NCI-H187 (cell line): ENCODE measurements around the gene ZNF438.
"Not testable (repeated sequence)": the region's sequence is repeated elsewhere in the genome, so short reads cannot be mapped to it uniquely, and the experiment has no call there.

ENCODE experiments used
- DNase-seq, 2 experiments: peaks; one replicate each; lab custom pipeline; 2025; lab: John Stamatoyannopoulos, UW

ZNF438 gene

DNA sequence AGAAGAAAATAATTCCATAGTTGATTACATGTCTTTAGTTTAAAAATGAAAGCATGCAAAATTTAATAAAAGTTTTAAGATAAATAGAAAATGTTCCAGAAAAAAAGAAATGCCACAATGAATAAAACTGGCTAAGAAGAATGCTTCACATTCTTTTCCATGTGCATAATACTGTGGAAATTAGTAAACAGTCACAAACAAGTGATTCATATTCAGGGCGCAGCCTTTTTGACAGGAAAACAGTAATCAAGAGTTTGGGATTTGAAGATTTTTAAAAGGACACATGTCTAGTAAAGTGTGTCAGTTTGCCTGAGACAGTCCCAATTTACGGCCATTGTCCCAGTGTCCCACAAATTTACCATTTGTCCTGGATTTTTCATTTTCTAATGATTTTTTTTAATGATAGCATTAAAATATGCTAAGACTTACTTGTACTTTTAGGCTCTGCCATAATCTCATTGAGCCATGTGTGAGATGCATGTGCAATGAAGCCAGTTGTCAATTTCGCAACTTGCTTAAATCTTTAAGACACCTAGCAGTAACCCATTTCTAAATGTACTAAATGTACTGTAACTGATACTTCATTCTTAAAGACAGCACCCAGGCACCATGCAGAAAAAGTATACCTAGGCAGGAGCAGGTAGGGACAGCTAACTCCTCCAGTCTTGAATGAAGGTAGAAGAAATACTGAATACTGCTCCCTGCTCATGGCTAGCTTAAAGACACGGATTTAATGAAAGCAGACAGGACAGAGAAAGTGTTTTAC, 46.9 kb downstream of the ZNF438 start:
- DNase-seq: no peak

- DNase-seq: not testable (repeated sequence)
These were observed 48.5 kb downstream of the ZNF438 start for GRCh38 chr10:30983209-30983608.

DNA sequence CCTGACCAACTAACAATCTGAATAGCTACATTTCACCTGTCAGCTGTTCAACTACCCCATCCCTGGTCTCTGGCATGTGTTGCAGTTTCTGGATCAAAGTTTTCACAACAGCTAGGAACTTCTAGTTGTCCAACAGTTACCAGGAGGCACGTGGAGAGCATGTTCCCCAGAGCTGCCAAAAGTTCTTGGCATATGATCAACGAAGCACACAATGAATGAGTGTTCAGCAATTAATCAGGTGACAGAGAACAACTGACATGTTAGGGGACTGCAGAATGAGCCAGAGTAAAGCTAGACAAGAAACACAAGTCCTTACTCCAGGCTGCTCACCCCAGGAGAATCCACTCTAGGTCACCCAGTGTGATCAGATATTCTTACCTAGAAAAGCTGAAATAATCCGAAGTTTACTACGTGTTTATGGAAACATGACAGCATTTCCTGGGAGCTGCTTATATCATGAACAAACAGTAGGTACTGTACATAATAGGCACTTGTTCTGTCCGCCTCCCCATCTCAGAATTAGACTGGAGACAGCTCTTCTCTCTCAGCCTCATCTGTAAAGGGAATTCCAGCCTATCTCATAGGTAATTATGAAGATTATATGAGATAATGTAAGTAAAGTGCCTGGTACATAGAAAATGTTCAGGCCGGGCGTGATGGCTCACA, 50.6 kb downstream of the ZNF438 start:
- DNase-seq: no peak

DNA sequence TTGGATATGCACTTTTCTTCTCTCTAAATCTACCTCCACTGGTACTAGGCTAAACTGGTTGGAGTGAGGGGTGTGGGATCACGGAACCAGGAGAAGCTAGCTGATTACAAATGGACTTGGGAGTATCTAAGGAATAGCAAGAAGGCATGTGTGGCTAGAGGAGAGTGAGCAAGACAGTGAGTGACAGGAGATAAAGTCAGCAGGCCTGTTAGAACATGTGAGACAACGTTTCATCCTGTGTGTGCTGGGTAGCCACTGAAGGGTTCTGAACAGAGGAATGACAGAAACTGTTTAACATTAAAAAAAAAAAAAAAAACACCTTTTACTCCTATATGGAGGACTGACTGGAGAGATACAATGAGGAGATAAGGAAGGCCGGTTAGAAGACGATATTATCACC, 51.7 kb downstream of the ZNF438 start:
- DNase-seq: no peak

DNA sequence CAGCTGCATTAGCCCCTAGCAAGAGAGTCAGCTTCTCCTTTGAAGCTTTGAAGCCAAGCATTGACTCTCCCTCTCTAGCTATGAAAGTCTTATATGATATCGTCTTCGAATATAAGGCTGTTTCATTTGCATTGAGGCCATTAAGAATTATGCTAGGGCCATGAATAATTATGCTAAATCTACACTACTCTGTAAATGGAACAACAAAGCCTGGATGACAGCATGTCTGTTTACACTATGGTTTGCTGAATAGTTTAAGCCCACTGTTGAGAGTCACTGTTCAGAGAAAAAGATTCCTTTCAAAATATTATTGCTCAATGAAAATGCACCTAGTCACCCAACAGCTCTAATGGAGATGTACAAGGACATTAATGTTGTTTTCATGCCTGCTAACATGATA, 52.8 kb downstream of the ZNF438 start:
- no peak for DNase-seq

DNA sequence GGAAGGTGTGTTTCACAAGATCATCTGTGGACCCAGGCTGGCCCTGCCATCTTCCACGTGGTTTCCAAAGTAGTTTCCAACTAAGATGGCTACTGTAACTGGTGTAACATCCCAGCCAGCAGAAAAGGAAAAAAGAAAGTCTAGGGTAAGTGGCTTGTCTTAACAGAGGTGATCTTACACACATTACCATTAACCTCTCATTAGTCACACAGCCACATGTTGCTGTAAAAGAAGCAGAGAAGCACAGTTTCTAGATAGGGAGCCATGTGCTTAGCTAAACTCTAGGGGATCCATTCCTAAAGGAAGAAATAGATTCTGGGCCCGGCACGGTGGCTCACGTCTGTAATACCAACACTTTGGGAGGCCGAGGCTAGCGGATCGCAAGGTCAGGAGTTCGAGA, 54.3 kb downstream of the ZNF438 start:
- DNase-seq: no peak

DNA sequence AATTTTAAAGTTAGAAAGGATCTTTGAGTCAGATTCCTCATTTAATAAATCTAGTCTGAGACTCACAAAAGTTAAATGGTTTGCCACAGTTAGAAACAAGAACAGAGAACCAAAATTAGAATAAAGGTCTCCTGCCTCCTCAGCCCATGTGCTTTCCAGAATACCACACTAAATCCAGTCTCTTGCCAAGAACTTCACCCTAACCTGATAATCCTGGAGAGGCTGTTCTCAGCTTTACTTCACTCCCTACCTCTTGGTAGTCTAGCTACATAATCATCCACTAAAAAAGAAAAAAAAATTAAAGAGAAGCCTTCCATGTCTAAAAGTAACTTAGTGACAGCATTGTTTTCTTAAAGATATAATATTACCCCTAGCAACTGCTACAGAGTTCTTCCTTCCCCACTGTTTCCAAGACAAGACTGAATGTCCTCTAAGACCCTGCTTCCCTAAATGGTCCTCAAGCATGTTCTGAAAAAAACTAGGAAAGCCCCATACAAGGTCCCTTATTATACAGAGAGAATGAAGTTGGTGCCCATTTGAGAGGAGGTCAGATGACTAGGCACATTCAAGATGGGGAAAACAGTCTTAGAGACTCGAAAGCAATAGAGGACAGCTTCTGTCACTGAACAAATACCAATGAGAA, 56.8 kb downstream of the ZNF438 start:
- no peak for DNase-seq

GRCh38 chr10:30974355-30974754, 57.3 kb downstream of the ZNF438 start:
- no peak for DNase-seq

- DNase-seq: no peak
These were observed 57.9 kb downstream of the ZNF438 start for GRCh38 chr10:30973737-30974136.

DNA sequence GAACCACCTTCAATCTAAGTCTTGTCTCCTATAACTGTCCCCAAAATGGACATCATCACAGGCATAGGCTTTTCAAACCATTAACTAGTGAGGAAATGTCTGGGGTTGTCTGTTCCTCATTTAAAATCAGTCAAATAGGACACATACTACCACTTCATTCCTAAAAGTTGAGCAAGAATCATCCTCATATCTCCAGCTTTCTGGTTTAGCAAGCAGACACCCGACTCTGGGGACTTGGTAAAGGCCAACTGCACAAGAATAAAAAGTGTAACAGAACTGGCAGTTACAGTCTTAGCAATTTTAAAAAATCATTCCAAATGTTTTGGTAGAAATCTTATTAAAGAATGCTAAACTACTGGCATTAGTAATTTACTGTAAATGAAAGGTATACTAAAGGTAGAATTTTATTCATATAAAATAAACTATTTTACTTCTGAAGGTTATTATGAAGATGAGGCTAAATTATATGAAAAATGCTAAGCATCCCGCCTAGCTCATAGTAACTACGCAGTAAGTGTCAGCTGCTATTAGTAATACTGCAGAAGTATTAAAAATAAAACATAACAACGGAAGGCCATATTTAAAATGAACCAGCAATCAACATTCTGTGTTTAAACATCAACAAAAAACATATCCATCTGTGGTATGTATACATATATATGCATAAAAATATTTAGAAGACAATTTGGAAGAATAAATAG, 60.8 kb downstream of the ZNF438 start:
- DNase-seq: no peak

GRCh38 chr10:30968711-30969110, 63.0 kb downstream of the ZNF438 start:
- no peak for DNase-seq

DNA sequence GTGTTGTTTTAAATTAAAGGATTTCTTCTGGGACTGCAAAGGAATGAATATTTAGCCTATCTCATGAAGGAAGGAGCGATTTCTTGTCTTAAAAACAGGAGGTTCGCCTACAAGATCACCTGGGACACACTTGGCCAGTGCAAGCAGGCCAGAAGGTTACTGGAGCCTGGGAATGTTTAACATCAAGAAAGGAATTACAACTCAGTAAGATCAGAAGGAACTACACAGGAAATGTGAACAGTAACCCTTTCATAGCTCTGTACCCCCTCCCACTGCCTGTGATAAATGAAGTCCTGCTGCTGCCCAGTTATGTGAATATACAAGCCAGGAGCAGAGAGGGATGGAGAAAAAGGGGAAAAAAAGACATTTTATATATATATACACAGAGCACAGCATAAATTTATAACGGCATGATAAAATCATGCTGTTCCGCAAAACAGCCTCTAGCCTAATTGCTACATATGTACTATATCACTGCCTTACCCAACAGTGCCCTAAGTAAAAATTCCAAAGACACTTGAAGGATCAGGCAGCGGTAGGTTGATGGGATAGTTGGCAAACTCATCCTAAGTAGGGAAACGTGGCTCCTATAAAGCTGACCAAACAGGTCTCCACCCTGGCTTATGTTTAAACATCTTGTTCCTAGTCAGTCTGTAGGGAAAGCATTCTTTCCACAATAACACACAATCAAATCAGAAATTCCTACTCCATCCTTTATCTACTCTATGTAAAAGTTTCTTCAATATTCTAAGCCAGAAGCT, 63.8 kb downstream of the ZNF438 start:
- DNase-seq: no peak

GRCh38 chr10:30963992-30964930, 67.4 kb downstream of the ZNF438 start:
- DNase-seq: no peak

DNA sequence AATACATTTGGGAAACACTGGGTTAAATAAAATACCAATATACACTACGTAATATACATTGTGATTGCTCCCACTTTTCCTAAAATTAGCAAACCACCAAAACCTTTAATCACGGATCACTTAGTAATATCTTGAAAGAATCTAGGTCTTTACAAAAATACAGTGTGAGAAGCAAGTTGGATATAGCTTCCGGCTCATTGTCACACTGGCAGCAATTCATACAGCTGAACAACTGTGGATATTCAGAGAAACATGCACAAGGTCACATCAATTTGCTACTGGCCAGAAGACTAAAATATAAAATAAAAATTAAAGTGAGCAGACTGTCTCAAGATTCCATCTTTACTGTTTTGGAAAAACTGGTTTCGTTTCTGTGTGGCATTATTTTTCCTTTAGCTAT, 69.1 kb downstream of the ZNF438 start:
- no peak for DNase-seq

- no peak for DNase-seq
These were observed 71.8 kb downstream of the ZNF438 start for GRCh38 chr10:30959836-30960210.

DNA sequence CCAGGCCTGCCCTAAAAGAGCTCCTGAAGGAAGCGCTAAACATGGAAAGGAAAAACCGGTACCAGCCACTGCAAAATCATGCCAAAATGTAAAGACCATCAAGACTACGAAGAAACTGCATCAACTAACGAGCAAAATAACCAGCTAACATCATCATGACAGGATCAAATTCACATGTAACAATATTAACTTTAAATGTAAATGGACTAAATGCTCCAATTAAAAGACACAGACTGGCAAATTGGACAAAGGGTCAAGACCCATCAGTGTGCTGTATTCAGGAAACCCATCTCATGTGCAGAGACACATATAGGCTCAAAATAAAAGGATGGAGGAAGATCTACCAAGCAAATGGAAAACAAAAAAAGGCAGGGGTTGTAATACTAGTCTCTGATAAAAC, 82.4 kb downstream of the ZNF438 start:
- DNase-seq: not testable (repeated sequence)

DNA sequence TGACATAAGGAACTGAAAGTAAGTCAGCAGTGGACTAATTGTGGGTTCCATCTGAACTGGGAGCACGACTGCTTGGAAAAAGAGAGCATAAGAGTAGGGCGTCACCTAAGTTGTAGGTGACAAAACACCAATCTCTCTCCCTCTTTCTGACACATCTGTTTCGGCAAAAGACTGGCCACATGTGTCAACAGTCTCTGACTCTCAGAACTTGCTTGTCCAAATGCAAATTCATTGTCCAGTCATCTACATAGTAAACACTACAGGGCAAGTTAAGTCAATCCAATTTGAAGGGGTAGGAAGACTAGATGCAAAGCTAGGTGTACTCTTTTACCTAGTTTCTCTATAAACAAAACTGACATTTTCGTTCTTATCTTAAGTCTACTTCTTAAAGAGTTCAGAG, 87.7 kb downstream of the ZNF438 start:
- no peak for DNase-seq

DNA sequence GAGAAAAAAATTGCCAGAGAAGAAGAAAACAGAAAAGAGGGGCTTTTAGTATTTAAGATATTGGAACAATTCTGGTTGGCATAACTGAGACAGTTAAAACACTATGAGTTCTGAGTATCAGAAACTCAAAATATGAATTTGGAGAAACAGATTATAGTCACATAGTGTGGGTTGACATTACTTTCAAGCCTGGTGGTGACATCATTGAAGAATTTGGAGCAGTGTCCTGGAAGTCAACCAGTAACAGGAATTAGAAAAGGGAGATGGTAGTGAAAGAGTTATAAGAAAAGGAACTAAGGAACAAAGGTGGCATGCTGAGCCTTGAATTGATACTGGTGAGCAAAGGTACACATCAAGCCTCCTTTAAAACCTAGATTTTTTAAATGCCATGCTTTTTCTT, 88.2 kb downstream of the ZNF438 start:
- no peak for DNase-seq

DNA sequence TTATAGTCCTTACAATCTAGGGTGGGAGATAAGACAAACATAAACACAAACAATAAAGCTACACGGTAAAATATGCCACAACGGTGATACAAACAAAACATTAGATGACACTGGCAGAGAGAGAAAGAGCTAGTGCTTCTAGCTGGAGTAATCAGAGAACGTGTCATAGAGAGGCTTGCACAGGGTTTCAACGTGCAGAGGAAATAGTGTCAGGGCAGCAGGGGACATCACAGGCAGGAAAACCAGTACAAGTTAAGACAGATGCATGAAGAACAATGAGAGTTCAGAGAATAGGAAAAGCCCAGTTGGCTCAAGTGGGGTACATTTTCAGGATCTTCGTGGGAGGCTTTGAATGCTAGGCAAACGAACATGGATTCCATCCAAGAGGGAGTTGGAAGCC, 91.4 kb downstream of the ZNF438 start:
- DNase-seq: no peak

GRCh38 chr10:30939643-30940251, 91.9 kb downstream of the ZNF438 start:
- no peak for DNase-seq
